Brain microvascular endothelial cell (primary cell): ENCODE measurements around the gene EMC9.

Experiments
- DNase-seq: peaks from one replicate; pipeline ENCODE4 v3.0.0-alpha.2; 2020
- H3K27ac ChIP-seq: fragments of 250-450 bp; sonication (Bioruptor Pico); 2 replicates; pipeline ENCODE4 v1.5.1; 2020; ENCODE audit warnings: mild to moderate bottlenecking, moderate library complexity
- H3K27me3 ChIP-seq: fragments of 250-450 bp; sonication (Bioruptor Pico); replicated peaks from 2 replicates; pipeline ENCODE4 v1.5.1; 2020; ENCODE audit warnings: mild to moderate bottlenecking
- H3K36me3 ChIP-seq: fragments of 250-450 bp; sonication (Bioruptor Pico); replicated peaks from 2 replicates; pipeline ENCODE4 v1.5.1; 2020; ENCODE audit warnings: mild to moderate bottlenecking
- H3K4me3 ChIP-seq: 2 replicates; pipeline ENCODE4 v1.5.1; 2011; ENCODE audit warnings: low read depth, mild to moderate bottlenecking, control low read depth, low read length, moderate library complexity
- in situ Hi-C: cut with HindIII; loops from 2 replicates; pipeline ENCODE4 v1.10.0; 2017; ENCODE audit warnings: low sequenced_read_pairs, low pct_ligation_motif_present
- TF ChIP-seq, protein P1 (sequence below): IDR thresholded peaks from 2 replicates; pipeline ENCODE4 v1.5.1; 2011; ENCODE audit warnings: low read depth, mild to moderate bottlenecking, moderate library complexity, low read length, control low read depth, inconsistent platforms; ENCODE audit errors: missing control alignments

Gene EMC9

DNA sequence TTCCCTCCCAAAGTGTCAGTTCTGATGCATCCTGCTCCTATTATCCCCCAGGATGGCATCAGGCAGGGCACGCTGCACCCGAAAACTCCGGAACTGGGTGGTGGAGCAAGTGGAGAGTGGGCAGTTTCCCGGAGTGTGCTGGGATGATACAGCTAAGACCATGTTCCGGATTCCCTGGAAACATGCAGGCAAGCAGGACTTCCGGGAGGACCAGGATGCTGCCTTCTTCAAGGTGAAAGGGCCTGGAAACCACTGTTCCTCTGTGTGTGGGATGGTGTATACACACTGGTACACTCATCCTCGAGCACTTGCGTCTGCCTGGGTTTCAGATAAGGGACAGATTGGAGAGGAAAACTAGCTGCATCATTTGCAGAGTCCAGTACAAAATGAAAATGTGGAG lies 20.7 kb upstream of the EMC9 start:
- H3K4me3 ChIP-seq: peak overlapping the region; percentile 79
- in situ Hi-C loops: no loop called here
- TF ChIP-seq, protein P1, sequence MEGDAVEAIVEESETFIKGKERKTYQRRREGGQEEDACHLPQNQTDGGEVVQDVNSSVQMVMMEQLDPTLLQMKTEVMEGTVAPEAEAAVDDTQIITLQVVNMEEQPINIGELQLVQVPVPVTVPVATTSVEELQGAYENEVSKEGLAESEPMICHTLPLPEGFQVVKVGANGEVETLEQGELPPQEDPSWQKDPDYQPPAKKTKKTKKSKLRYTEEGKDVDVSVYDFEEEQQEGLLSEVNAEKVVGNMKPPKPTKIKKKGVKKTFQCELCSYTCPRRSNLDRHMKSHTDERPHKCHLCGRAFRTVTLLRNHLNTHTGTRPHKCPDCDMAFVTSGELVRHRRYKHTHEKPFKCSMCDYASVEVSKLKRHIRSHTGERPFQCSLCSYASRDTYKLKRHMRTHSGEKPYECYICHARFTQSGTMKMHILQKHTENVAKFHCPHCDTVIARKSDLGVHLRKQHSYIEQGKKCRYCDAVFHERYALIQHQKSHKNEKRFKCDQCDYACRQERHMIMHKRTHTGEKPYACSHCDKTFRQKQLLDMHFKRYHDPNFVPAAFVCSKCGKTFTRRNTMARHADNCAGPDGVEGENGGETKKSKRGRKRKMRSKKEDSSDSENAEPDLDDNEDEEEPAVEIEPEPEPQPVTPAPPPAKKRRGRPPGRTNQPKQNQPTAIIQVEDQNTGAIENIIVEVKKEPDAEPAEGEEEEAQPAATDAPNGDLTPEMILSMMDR: no peak
- peaks cover 71% of the 10 kb centered on the region for H3K36me3 ChIP-seq
- peak; percentile 37 for DNase-seq
- no peak overlapping the region for H3K27ac ChIP-seq
- H3K27me3 ChIP-seq: no peaks in the 10 kb centered on the region

DNA sequence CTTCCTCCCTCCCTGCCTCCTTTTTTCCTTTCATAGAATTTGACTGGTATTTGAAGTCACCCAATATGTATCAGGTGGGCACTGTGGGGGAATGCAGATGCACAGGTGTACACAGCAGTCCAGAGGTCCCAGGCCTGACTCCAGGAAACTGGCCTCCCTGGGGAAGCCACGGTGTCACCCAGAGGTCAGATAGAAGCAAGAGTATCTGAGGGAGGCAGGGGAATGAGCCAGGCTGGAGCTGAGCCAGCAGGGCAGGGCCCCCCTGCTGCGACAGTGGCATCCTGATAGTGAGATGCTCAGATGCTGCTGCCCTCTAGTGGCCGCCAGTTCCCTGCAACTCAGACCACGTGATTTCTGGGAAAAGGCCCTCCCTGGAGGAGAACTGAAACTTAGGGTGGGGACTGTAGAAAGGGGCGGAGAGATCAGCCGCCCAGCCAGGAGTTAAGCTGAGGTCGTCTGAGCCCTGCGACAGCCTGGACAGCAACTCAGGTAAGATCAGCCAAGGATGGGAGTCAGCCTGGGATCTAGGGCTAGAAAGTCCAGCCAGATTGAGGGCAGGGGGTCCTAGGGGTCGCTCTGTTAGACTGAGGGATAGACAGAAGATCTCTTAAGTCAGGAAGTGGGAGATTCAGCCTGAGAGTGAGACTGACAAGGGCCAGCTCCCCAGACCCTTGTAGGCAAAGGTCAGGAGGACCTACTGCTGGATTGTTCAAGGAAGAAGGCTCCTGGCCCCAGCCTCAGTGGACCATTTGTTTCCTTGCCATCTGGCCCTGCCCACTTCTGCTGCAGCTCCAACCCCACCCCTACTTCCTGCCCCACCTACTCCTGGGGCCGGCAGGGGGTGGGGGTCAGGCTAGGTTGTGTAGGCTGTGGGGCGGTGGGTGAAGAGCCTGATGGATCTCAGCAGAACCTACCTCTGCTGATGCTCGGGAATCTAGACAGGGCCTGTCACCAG lies 19.7 kb upstream of the EMC9 start, which contains the start of gene IRF9:
IRF9 (plus strand) TSS at position 416 of the 955 bp plus-strand sequence. CDS start 880 bp downstream, outside the sequence.
- in situ Hi-C loops: no loop called here
- Histone ChIP-seq H3K27me3 (no peaks in the 10 kb centered on the region), H3K4me3 (peak within 1 kb of the TSS; percentile 79), H3K36me3 (peaks cover 70% of the 10 kb centered on the region), H3K27ac (peak within 1 kb of the TSS; percentile 88)
- TF ChIP-seq, protein P1: peak; percentile 94
- DNase-seq: peak; percentile 94

DNA sequence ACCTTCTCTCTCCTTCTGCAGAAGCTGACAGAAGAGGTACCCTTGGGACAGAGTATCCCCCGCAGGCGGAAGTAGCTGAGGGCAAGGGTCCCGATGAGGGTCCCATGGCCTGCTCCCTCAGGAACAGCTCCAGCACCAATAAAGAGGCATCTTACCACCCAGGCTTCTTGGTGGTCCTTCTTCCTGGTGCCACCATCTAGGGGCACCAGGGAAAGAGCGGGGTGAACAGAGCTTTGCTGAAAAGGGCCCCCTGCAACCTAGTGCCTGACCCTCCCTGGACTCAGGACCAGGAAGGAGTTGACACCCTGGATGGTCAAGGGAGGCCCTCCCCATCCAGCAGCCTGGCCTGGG lies 19.1 kb upstream of the EMC9 start:
- no peaks in the 10 kb centered on the region for H3K27me3 ChIP-seq
- H3K4me3 ChIP-seq: no peak overlapping the region
- no peak for DNase-seq
- TF ChIP-seq, protein P1: no peak
- H3K36me3 ChIP-seq: peaks cover 70% of the 10 kb centered on the region
- in situ Hi-C loops: no loop called here
- no peak overlapping the region for H3K27ac ChIP-seq

DNA sequence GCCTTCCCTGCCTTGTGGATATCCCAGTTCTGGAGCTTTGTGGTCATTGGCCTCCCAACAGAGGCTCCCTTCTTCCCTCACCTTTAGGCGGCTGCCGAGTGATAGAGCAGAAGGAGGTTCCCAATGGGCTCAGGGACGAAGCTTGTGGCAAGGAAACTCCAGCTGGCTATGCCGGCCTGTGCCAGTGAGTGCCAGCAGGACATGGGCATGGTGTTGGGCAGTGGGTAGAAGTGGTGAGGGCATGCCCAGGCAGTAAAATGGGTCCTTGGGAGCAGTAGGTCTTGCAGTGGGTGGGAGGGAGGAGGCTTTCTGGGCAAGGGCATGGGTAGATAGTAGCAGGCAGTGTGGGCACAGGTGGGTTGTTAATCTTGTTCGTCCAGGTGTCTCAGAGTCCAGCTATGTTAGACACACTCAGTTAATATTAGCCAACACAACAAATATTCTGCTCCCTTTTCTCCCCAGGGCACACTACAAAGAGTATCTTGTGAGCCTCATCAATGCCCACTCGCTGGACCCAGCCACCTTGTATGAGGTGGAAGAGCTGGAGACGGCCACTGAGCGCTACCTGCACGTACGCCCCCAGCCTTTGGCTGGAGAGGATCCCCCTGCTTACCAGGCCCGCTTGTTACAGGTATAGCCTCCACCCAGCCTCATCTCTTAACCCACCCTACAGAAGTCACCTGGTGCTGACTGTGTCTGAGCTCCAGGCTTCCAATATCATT lies 18.5 kb upstream of the EMC9 start:
- TF ChIP-seq, protein P1: no peak
- Histone ChIP-seq H3K27ac (no peak overlapping the region), H3K36me3 (peaks cover 70% of the 10 kb centered on the region), H3K27me3 (no peaks in the 10 kb centered on the region), H3K4me3 (no peak overlapping the region)
- in situ Hi-C loops: no loop called here
- no peak for DNase-seq

DNA sequence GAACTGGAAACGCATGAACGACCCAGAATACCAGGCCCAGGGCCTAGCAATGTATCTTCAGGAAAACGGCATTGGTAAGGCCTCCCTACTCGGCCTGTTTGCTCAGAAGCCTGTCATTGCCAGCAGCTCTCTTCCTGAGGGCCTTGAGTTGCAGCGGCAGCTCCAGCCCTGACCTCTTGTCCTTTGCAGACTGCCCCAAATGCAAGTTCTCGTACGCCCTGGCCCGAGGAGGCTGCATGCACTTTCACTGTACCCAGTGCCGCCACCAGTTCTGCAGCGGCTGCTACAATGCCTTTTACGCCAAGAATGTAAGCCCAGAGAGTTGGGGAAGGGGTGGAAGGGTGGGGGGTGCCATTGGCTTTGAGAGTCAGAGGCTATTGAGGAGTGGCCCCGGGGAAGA lies 15.9 kb upstream of the EMC9 start:
- in situ Hi-C loops: no loop called here
- Histone ChIP-seq H3K27ac (no peak overlapping the region), H3K36me3 (peaks cover 58% of the 10 kb centered on the region), H3K27me3 (no peaks in the 10 kb centered on the region), H3K4me3 (no peak overlapping the region)
- no peak for DNase-seq
- TF ChIP-seq, protein P1: no peak
